ENCODE results near the gene WHRN.

WHRN gene

DNA sequence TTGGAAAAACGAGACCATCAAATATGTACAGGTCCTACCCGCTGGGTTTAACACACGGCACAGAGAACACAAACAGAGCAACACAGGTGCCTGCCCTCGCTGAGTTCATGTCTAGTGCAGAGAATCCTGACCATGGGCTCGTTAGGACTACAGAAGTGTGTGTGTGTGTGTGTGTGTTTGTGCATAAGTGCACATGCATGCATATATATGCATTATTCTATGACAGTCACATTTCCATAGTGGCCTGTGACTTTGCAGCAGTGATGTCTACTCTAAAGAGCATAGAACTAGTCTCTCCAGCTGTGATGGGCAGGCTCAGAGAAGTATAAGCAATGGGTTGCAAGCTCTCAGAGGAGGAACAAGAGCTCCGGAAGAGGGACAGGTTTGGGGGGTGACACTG lies 147.9 kb downstream of the WHRN start:
- DNase-seq (ENCODE audit: low read depth) = no peak
- TF ChIP-seq CTCF (IDR thresholded peaks at IDR 0.05; ENCODE audit: low read depth, low read length, missing control alignments) = no peak
- no peak overlapping the region for H3K4me3 ChIP-seq (ENCODE audit: low read depth, low read length)
- in situ Hi-C loops (cut with HindIII; ENCODE audit: low sequenced_read_pairs) = no loop called here

DNA sequence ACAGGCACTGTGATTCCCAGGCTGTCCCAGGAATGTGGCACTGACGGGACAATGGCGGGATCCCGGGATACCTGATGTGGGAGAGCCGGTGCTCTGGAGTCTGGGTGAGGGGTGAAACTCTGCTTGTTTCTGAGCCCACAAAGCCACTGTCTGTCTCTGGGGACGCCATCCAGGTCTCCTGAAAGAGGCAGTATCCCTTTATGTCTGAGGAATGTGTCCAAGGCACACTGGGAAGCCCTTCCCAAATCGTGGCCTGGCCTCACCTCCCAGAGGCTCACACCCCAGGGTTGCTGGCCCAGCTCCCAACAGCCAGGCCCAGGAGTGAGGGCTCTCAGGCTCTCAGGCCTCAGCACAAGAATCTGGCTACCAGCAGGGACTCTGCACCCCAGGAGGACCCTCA lies 148.5 kb downstream of the WHRN start:
- no peak overlapping the region for H3K4me3 ChIP-seq (ENCODE audit: low read depth, low read length)
- DNase-seq (ENCODE audit: low read depth) = no peak
- TF ChIP-seq CTCF (IDR thresholded peaks at IDR 0.05; ENCODE audit: low read depth, low read length, missing control alignments) = no peak
- in situ Hi-C loops (cut with HindIII; ENCODE audit: low sequenced_read_pairs) = no loop called here

DNA sequence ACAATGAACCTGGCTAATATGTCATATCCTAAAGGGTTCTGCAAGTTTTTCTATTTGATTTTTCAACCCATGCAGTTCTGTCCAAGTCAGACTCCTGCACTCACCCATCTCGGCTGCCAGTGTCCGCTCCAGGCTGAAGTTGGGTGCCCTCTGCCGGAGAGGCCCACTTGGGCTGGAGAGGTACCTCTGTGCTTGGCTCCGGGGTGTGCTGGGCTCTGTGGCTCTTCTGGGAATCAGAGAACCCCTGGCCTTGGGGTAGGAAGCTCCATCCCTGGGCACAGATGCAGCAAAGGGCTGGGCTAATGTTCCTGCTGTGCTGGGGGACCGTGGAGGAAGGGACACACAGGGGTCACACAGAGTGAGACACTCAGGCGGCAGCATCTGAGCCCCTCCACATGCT lies 149.5 kb downstream of the WHRN start:
- TF ChIP-seq CTCF (IDR thresholded peaks at IDR 0.05; ENCODE audit: low read depth, low read length, missing control alignments) = no peak

More for the DNA sequence above, 149.5 kb downstream of the WHRN start:
- DNase-seq (ENCODE audit: low read depth) = no peak
- H3K4me3 ChIP-seq (ENCODE audit: low read depth, low read length) = no peak overlapping the region
- in situ Hi-C loops (cut with HindIII; ENCODE audit: low sequenced_read_pairs) = no loop called here

Measured in astrocyte of the cerebellum (primary cell).